Endodermal cell (in vitro differentiated cells): Measurements from ENCODE around the gene TRAPPC1. TPM values are rescaled to one million over a fixed set of nuclear protein-coding genes. Genes with fewer than 3 reads are reported as not detected.

ENCODE experiments used
- DNase-seq: peaks from one replicate; pipeline ENCODE4 v3.0.0-alpha.2; 2017
- H3K27ac ChIP-seq: 2 replicates; pipeline ENCODE4 v1.5.1; 2013; ENCODE audit warnings: mild to moderate bottlenecking, low read depth, low read length, moderate library complexity
- H3K27me3 ChIP-seq: 2 replicates; pipeline ENCODE4 v1.6.1; 2013; ENCODE audit warnings: mild to moderate bottlenecking, low read length, moderate library complexity; ENCODE audit not compliant: insufficient read depth, control insufficient read depth, poor library complexity, severe bottlenecking
- H3K36me3 ChIP-seq: 2 replicates; pipeline ENCODE4 v1.7.0; 2013; ENCODE audit warnings: mild to moderate bottlenecking, low read length, moderate library complexity; ENCODE audit not compliant: control insufficient read depth, insufficient read depth
- H3K4me1 ChIP-seq: one replicate; pipeline ENCODE4 v1.7.0; 2013; ENCODE audit warnings: low read length; ENCODE audit not compliant: control insufficient read depth, insufficient read depth
- H3K4me3 ChIP-seq: 2 replicates; pipeline ENCODE4 v1.5.1; 2013; ENCODE audit warnings: mild to moderate bottlenecking, low read length, moderate library complexity
- H3K9ac ChIP-seq: 2 replicates; pipeline ENCODE4 v1.6.1; 2013; ENCODE audit warnings: mild to moderate bottlenecking, low read length, moderate library complexity; ENCODE audit not compliant: poor library complexity, severe bottlenecking; ENCODE audit errors: extremely low read depth
- H3K9me3 ChIP-seq: 2 replicates; pipeline ENCODE4 v1.6.1; 2013; ENCODE audit warnings: mild to moderate bottlenecking, low read length, moderate library complexity; ENCODE audit not compliant: control insufficient read depth
- H3K27ac Mint-ChIP-seq: 2 replicates; pipeline ENCODE4 v1.8.0; 2020; ENCODE audit warnings: mixed read lengths
- H3K27me3 Mint-ChIP-seq: 2 replicates; pipeline ENCODE4 v1.8.0; 2021; ENCODE audit warnings: mild to moderate bottlenecking, mixed read lengths; ENCODE audit not compliant: insufficient read depth
- H3K36me3 Mint-ChIP-seq: 2 replicates; pipeline ENCODE4 v1.8.0; 2020; ENCODE audit warnings: low read depth, mixed read lengths
- H3K4me1 Mint-ChIP-seq: 2 replicates; pipeline ENCODE4 v1.8.0; 2020; ENCODE audit warnings: mixed read lengths
- H3K4me3 Mint-ChIP-seq: 2 replicates; pipeline ENCODE4 v1.8.0; 2020; ENCODE audit warnings: mild to moderate bottlenecking, moderate library complexity, mixed read lengths
- H3K9me3 Mint-ChIP-seq: 2 replicates; pipeline ENCODE4 v1.8.0; 2020; ENCODE audit warnings: mild to moderate bottlenecking, mixed read lengths
- WGBS, 2 experiments: methylation state at CpG; one replicate each; pipeline versions ENCODE4 v1.1.5 to v1.1.7; 2013; ENCODE audit warnings: missing lambda C conversion rate in 2 of 2, mixed read lengths in 1 of 2; ENCODE audit not compliant: insufficient coverage in 1 of 2, insufficient read length in 1 of 2; 5-methylcytosine and 5-hydroxymethylcytosine counted together
- total RNA-seq, 2 donors: library from RNA; stranded (reverse); fragmentation: NEBNext Ultra II Directional in 1 of 2; extraction: Animal tissue kit (Norgen Biotek cat#: 25700) in 1 of 2; gene quantifications; 2 replicates in 1 of 2; 3 replicates in 1 of 2; pipeline ENCODE4 v1.2.1, GENCODE V29; 2021
- TF ChIP-seq, protein P1 (sequence below): fragments of 200-600 bp; sonication (generic); conservative IDR thresholded peaks from 2 replicates; pipeline ENCODE4 v1.5.0; 2021; ENCODE audit warnings: antibody characterized with exemption, mild to moderate bottlenecking

TRAPPC1 gene
- total RNA-seq, 2 donors from 2014 or later = 150 to 170 TPM

DNA sequence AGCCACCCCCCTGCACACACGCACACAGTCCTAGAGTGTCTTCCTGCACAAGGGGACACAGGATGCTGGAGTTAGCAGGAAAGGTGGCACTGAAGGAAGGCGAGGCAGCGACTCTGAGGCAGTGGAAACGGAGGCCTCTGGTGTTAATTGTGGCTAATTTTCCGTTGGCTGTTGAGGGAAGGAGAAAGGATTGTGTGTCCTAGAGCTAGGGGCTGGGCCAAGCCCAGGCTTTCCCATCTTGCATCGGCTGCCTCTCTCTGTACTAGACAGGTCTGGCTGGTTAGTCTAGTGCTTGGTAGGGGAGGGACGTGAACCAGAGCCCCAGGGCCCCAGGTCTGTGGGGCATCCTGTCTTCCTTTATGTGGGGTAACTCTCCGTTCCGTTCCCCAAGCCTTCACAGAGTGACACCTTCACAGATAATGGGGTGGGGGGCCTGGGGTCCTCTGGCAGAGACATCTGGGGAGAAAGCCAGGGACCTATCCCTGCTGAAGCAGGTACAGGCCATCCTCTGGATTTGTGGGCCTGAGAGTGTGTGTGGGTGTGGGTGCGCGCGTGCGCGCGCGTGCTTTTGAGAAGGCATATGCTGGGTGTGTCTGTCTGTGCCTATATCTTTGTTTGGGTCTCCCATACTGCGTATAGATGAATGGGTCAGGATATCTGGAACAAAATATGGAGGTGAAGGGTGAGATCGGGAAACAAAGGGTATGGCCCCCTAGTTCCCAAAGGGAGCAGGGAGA lies 43.4 kb downstream of the TRAPPC1 start, which contains the start of gene CHD3:
Gene CHD3 (plus strand): TSS at position 606 of the 737 bp plus-strand sequence. CDS start 212 bp downstream, outside the sequence.
- peaks cover 9% of the 10 kb centered on the region for H3K4me1 ChIP-seq
- H3K9me3 ChIP-seq = no peaks in the 10 kb centered on the region
- Mint-ChIP-seq H3K27me3 (peaks cover 8% of the 10 kb centered on the region), H3K27ac (no peak within 1 kb of the TSS), H3K4me3 (no peak within 1 kb of the TSS), H3K9me3 (no peaks in the 10 kb centered on the region), H3K4me1 (peaks cover 4% of the 10 kb centered on the region), H3K36me3 (peaks cover 17% of the 10 kb centered on the region)
- H3K9ac ChIP-seq = peak within 1 kb of the TSS; percentile 44
- H3K4me3 ChIP-seq = peak within 1 kb of the TSS; percentile 81
- TF ChIP-seq, protein P1, sequence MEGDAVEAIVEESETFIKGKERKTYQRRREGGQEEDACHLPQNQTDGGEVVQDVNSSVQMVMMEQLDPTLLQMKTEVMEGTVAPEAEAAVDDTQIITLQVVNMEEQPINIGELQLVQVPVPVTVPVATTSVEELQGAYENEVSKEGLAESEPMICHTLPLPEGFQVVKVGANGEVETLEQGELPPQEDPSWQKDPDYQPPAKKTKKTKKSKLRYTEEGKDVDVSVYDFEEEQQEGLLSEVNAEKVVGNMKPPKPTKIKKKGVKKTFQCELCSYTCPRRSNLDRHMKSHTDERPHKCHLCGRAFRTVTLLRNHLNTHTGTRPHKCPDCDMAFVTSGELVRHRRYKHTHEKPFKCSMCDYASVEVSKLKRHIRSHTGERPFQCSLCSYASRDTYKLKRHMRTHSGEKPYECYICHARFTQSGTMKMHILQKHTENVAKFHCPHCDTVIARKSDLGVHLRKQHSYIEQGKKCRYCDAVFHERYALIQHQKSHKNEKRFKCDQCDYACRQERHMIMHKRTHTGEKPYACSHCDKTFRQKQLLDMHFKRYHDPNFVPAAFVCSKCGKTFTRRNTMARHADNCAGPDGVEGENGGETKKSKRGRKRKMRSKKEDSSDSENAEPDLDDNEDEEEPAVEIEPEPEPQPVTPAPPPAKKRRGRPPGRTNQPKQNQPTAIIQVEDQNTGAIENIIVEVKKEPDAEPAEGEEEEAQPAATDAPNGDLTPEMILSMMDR = no peak
- H3K36me3 ChIP-seq = peaks cover 24% of the 10 kb centered on the region
- no peaks in the 10 kb centered on the region for H3K27me3 ChIP-seq
- DNase-seq = no peak
- 64 to 81% methylated on average over 5 to 18 of the region's 18 CpGs for WGBS, 2 experiments
- H3K27ac ChIP-seq = peak within 1 kb of the TSS; percentile 90

- Mint-ChIP-seq H3K9me3 (no peaks in the 10 kb centered on the region), H3K4me3 (no peak overlapping the region), H3K4me1 (peaks cover 4% of the 10 kb centered on the region), H3K27me3 (peaks cover 8% of the 10 kb centered on the region), H3K27ac (no peak overlapping the region), H3K36me3 (peaks cover 16% of the 10 kb centered on the region)
- no peaks in the 10 kb centered on the region for H3K27me3 ChIP-seq
- H3K27ac ChIP-seq = peak overlapping the region; percentile 93
- no peaks in the 10 kb centered on the region for H3K9me3 ChIP-seq
- DNase-seq = peak; percentile 94
- H3K4me3 ChIP-seq = peak overlapping the region; percentile 81
- peaks cover 9% of the 10 kb centered on the region for H3K4me1 ChIP-seq
- peak overlapping the region; percentile 44 for H3K9ac ChIP-seq
- peaks cover 26% of the 10 kb centered on the region for H3K36me3 ChIP-seq
- WGBS, 2 experiments = 7 to 20% methylated on average over 7 to 34 of the region's 35 CpGs
- TF ChIP-seq, protein P1 = no peak
Observed at GRCh38 chr17:7887482-7888183, 44.1 kb downstream of the TRAPPC1 start.

GRCh38 chr17:7887038-7887481 lies 44.7 kb downstream of the TRAPPC1 start:
- DNase-seq = no peak
- Histone ChIP-seq H3K27me3 (no peaks in the 10 kb centered on the region), H3K4me1 (peaks cover 9% of the 10 kb centered on the region), H3K36me3 (peaks cover 27% of the 10 kb centered on the region), H3K4me3 (peak overlapping the region; percentile 81), H3K9ac (peak overlapping the region; percentile 41), H3K9me3 (no peaks in the 10 kb centered on the region), H3K27ac (peak overlapping the region; percentile 93)
- no peaks in the 10 kb centered on the region for H3K9me3 Mint-ChIP-seq
- H3K27me3 Mint-ChIP-seq = peaks cover 8% of the 10 kb centered on the region
- TF ChIP-seq, protein P1 = no peak
- H3K27ac Mint-ChIP-seq = no peak overlapping the region
- WGBS, 2 experiments = 15 to 18% methylated on average over 3 to 5 of the region's 8 CpGs
- no peak overlapping the region for H3K4me3 Mint-ChIP-seq
- peaks cover 4% of the 10 kb centered on the region for H3K4me1 Mint-ChIP-seq
- H3K36me3 Mint-ChIP-seq = peaks cover 15% of the 10 kb centered on the region
